WTC11 (cell line): ENCODE results near the gene SHROOM1. TPM values are rescaled to one million over a fixed set of nuclear protein-coding genes. Genes with fewer than 3 reads are reported as not detected.
A peak's percentile ranks its signal among the peaks of the same experiment; 100 is the strongest.

ENCODE experiments used
- ATAC-seq: fragments of 200-7000 bp; cut with Tn5 transposase; 2 replicates; pipeline ENCODE4 v1.10.0; 2021; ENCODE audit warnings: mild to moderate bottlenecking, moderate library complexity
- CTCF ChIA-PET: fragments of 300-600 bp; sonication (Branson Sonifier 250); formaldehyde crosslinking; loops from one replicate; lab custom pipeline; 2021; ENCODE audit warnings: antibody characterized with exemption; lab: Charles Lee
- POLR2A ChIA-PET: fragments of 350-600 bp; sonication (Branson Sonifier 250); formaldehyde crosslinking; loops from one replicate; lab custom pipeline; 2021; ENCODE audit warnings: antibody characterized with exemption; lab: Charles Lee
- DNase-seq: peaks from one replicate; pipeline ENCODE4 v3.0.0; 2021; ENCODE audit warnings: low spot score
- H3K27ac Mint-ChIP-seq: 2 replicates; pipeline ENCODE4 v1.8.0; 2021; ENCODE audit warnings: mixed read lengths
- H3K27me3 Mint-ChIP-seq: 2 replicates; pipeline ENCODE4 v1.8.0; 2021; ENCODE audit warnings: low read depth, mild to moderate bottlenecking, moderate library complexity, mixed read lengths
- H3K36me3 Mint-ChIP-seq: 2 replicates; pipeline ENCODE4 v1.8.0; 2021; ENCODE audit warnings: mixed read lengths
- H3K4me1 Mint-ChIP-seq: 2 replicates; pipeline ENCODE4 v1.8.0; 2022; ENCODE audit warnings: mixed read lengths
- H3K4me3 Mint-ChIP-seq: 2 replicates; pipeline ENCODE4 v1.8.0; 2021; ENCODE audit warnings: mild to moderate bottlenecking, moderate library complexity, mixed read lengths
- H3K9me3 Mint-ChIP-seq: 2 replicates; pipeline ENCODE4 v1.8.0; 2021; ENCODE audit warnings: mixed read lengths
- AR ChIP-seq: fragments of 250-450 bp; sonication (Bioruptor Pico); IDR thresholded peaks from 2 replicates; pipeline ENCODE4 v1.9.0; 2021; ENCODE audit warnings: mild to moderate bottlenecking
- HMGXB4 ChIP-seq: sonication (generic); formaldehyde crosslinking; IDR thresholded peaks from 2 replicates; pipeline ENCODE4 v1.8.1; 2023; ENCODE audit warnings: mild to moderate bottlenecking, moderate library complexity, missing genetic modification reagents
- MAX ChIP-seq: sonication (generic); formaldehyde crosslinking; IDR thresholded peaks from 2 replicates; pipeline ENCODE4 v1.8.0; 2022; ENCODE audit warnings: mild to moderate bottlenecking, missing genetic modification reagents
- MLX ChIP-seq: sonication (generic); formaldehyde crosslinking; IDR thresholded peaks from 2 replicates; pipeline ENCODE4 v1.8.1; 2023; ENCODE audit warnings: mild to moderate bottlenecking, missing genetic modification reagents, moderate library complexity
- PRDM15 ChIP-seq: sonication (generic); formaldehyde crosslinking; IDR thresholded peaks from 2 replicates; pipeline ENCODE4 v1.8.0; 2022; ENCODE audit warnings: missing genetic modification reagents
- RORB ChIP-seq: fragments of 250-450 bp; sonication (Bioruptor Pico); IDR thresholded peaks from 2 replicates; pipeline ENCODE4 v1.9.0; 2021; ENCODE audit warnings: mild to moderate bottlenecking
- SMAD3 ChIP-seq: sonication (generic); formaldehyde crosslinking; IDR thresholded peaks from 2 replicates; pipeline ENCODE4 v1.8.0; 2022; ENCODE audit warnings: missing genetic modification reagents, mild to moderate bottlenecking, borderline replicate concordance
- ZBTB21 ChIP-seq: sonication (generic); formaldehyde crosslinking; IDR thresholded peaks from 2 replicates; pipeline ENCODE4 v1.8.1; 2023; ENCODE audit warnings: mild to moderate bottlenecking, missing genetic modification reagents, borderline replicate concordance
- ZMAT4 ChIP-seq: fragments of 250-450 bp; sonication (Bioruptor Pico); IDR thresholded peaks from 2 replicates; pipeline ENCODE4 v1.9.0; 2021; ENCODE audit warnings: mild to moderate bottlenecking
- ZNF263 ChIP-seq: sonication (generic); formaldehyde crosslinking; IDR thresholded peaks from 2 replicates; pipeline ENCODE4 v1.8.1; 2022; ENCODE audit warnings: low read depth, mild to moderate bottlenecking, moderate library complexity, missing genetic modification reagents
- ZNF671 ChIP-seq: fragments of 250-450 bp; sonication (Bioruptor Pico); IDR thresholded peaks from 2 replicates; pipeline ENCODE4 v1.8.0; 2021; ENCODE audit warnings: mild to moderate bottlenecking
- total RNA-seq: library from RNA; stranded (reverse); gene quantifications from 3 replicates; pipeline ENCODE4 v1.2.3, GENCODE V29; 2021

Gene SHROOM1
- total RNA-seq, 1 experiment from 2014 or later, result 8.1 TPM

- TF ChIP-seq MLX (no peak), RORB (CRISPR knock-in tag) (no peak), PRDM15 (CRISPR knock-in tag) (no peak), ZNF671 (CRISPR knock-in tag) (no peak), MAX (no peak), SMAD3 (no peak), HMGXB4 (CRISPR knock-in tag) (no peak; the same call in 1 of the 2 replicates), ZBTB21 (no peak), AR (CRISPR knock-in tag) (no peak), ZMAT4 (CRISPR knock-in tag) (no peak)
Measured at GRCh38 chr5:132776938-132777208, 53.6 kb downstream of the SHROOM1 start (continued).

- Mint-ChIP-seq H3K9me3 (no peaks in the 10 kb centered on the region), H3K27ac (no peak overlapping the region), H3K4me3 (peak overlapping the region; percentile 67), H3K36me3 (no peaks in the 10 kb centered on the region), H3K4me1 (peaks cover 33% of the 10 kb centered on the region), H3K27me3 (peaks cover 47% of the 10 kb centered on the region)
- POLR2A ChIA-PET, result interaction anchor here (0.6 kb wide), 1 partner anchor 131 kb away, joined by 3 read pairs; no protein-coding TSS in a partner anchor
- CTCF ChIA-PET, result interaction anchor here (0.6 to 4.5 kb wide), 8 partner anchors 21 to 46 kb away, joined by 3 to 26 read pairs (median 9); partner anchors contain the start of gene CCNI2
- ATAC-seq (peak; percentile 25), DNase-seq (peak; percentile 25)
- TF ChIP-seq ZNF263 (CRISPR knock-in tag) (peak; percentile 59; the same call in 1 of the 2 replicates), AR (CRISPR knock-in tag) (no peak)
Measured at GRCh38 chr5:132776131-132776937, 54.1 kb downstream of the SHROOM1 start.
